GM21515 (cell line): Measurements from ENCODE around the gene REEP3.
A peak's percentile ranks its signal among the peaks of the same experiment; 100 is the strongest.
"Not testable (repeated sequence)": the region's sequence is repeated elsewhere in the genome, so short reads cannot be mapped to it uniquely, and the experiment has no call there.

Experiments used
- ATAC-seq: cut with Tn5 transposase; IDR thresholded peaks from one replicate; pipeline ENCODE4 v1.9.1; 2021; ENCODE audit not compliant: unreplicated experiment

The REEP3 gene, protein sequence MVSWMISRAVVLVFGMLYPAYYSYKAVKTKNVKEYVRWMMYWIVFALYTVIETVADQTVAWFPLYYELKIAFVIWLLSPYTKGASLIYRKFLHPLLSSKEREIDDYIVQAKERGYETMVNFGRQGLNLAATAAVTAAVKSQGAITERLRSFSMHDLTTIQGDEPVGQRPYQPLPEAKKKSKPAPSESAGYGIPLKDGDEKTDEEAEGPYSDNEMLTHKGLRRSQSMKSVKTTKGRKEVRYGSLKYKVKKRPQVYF

DNA sequence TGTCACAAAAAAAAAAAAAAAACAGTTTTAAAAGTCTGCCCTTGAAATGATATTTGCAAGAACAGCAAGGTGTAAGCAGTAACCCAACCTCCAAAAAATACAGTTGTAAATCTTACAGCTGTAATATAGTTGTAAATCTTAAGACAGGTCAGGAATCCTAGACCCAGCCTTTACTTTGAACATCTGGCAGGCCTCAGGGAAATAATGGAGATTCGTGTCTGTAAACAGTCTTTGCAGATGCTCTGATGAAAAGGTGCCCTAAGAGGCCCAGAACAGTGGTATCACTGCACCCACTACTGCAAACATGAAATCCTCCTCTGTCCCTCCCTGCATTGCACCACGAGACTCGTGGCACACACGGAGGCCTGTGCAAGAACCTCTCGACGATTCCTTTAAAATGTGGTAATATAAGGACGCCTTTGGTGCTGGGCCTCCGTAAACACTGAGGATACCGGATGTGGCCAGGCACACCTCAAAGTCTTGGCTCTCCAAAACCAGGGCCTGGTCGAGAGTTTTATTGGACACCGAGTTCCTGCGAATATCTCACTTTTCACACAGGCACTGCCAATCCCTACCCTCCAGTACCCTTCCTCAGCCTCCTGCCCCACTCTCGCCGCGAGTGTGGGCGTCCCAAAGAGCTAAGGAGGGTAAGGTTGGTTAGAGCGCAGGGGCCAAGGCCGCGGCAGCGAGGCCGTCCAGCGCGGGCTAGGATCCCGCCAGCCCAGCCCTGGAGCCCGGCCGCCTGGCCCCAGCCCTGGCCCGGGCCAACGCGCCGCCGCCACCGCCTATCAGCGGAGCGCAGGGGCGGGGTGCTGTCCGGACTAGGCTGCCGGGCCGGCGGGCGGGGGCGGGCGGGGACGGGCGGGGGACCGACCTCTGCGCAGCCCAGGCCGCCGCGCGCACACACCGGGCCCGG, at the start of gene REEP3:
Gene REEP3, plus strand, starts transcription at position 902 of the 916 bp plus-strand sequence. CDS start 145 bp downstream, outside the sequence.
- peak; percentile 69 for ATAC-seq

DNA sequence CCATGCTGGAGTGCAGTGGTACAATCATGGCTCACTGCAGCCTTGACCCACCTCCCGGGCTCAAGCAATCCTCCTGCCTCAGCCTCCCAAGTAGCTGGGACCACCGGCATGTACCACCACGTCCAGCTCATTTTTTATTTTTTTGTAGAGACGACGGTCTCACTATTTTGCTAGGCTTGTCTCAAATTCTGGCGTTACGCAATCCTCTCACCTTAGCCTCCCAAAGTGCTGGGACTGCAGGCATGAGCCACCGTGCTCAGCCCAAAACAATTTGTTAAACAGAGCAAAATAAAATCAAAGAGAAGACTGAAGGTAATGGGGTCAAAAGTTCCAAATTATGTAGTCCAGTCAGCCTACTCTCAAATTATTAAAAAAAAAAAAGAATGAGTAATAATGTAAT, 46.7 kb upstream of the REEP3 start:
- no peak for ATAC-seq

DNA sequence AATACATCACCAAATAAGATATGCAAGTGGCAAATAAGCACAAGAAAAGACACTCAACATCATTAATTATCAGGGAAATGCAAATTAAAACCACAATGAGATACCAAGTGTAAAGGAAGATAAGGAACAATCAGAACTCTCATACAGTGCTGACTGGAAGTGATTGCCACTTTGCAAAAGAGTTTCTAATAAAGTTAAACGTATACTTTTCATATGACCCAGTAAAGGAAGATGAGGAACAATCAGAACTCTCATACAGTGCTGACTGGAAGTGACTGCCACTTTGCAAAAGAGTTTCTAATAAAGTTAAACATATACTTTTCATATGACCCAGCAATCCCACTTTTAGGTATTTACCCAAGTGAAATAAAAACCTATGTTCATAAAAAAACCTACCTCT, 43.3 kb upstream of the REEP3 start:
- ATAC-seq = no peak

DNA sequence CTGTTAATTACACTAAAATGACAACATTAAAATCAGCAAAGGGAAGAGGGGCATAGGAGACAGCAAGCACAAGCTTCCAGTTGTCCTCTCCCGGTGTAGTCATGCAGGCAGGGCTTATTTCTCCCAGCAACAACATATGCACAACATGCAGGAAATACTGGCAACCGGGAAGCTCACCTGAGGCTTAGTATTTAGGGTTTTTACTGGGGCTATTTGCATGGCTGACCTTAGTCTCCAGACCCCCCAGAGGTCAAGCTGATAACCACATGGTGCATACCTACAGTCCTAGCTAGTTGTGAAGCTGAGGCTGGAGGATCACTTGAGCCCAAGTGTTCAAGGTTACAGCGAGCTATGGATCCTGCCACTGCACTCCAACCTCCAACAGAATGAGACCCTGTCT, 42.6 kb upstream of the REEP3 start:
- no peak for ATAC-seq

DNA sequence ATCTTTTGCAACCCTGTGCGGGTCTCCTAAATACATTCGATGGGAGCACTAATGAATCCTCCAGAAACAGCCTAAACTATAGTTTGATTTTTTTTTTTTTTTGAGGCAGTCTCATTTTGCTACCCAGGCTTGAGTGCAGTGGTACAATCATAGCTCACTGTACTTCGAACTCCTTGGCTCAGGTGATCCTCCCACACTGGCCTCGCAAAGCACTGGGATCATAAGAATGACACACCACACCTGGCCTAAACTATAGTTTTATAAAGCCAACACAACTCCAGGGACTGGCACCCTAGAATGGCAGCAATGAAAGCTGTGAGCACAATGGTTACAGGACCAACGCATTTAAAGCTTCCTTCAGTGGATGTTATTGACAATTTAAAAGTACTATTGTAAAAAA, 41.0 kb upstream of the REEP3 start:
- ATAC-seq = no peak

DNA sequence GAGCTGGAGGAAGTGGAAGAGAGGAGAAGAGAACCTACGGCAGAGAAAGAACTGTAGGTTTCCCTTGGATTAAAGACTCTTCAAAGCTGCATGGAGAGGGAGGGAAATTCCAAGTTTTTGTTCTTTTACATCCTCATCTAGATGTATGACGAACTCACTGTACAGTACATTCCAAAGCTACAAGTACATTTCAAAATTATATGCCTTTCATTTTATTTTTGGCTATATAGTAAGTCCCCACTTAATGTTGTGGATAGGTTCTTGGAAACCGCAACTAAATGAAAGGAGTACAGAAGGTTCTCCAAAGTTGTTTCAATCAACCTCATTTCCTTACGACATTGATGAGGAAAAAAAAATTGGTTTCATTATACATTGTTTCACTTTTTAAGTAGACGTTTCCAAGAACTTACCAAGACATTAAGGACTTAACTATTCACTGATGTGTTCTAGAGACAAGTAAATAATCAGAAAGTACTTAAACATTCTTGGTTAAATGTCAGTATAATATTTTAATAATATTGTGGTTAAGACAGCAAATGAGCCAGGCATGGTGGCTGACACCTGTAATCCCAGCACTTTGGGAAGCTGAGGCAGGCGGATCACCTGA, 39.3 kb upstream of the REEP3 start:
- ATAC-seq = no peak

DNA sequence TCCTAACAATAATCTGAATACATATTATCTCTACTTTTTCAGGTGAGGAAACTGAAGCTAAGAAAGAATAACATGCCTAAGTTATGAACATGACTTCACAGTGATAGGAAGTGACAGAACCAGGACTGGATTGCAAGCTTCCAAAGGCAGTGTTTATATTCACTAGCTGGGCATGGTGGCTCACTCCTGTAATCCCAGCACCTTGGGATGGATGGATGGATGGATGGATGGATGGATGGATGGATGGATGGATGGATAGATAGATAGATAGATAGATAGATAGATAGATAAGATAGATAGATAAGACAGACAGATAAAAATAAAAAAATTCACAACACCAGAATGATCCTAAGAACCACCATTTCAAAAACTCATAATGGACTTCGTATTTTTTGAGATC, 37.2 kb upstream of the REEP3 start:
- ATAC-seq = no peak

DNA sequence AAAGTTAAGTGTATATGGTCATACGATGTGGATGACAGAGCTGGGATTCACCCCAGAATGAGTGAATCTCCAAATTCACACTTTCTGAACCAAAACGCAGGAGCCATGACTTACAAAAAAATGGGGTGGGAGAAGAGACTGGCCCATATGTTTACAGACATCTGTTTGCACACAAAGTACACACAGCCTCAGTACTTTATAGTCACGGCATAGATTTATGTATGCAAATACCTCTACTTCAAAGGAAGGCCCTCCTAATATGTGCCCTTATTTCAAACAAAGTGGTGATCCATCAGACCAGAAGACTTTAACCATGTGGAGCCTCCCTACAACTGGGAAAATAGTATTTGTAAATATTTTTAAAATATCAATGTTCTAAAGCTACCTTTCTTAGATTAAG, 33.2 kb upstream of the REEP3 start:
- ATAC-seq = no peak

DNA sequence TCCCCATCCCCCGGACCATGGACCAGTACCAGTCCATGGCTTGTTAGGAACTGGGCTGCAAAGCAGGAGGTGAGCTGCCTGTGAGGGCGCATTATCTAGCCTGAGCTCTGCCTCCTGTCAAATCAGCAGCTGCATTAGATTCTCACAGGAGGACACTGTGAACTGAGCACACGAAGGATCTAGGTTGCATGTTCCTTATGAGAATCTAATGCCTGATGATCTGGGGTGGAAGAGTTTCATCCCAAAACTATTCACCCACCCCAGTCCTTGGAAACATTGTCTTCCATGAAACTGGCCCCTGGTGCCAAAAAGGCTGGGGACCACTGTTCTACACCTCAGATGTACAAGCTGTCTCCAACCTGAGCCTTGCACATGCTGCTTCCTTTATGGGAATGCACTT, 31.4 kb upstream of the REEP3 start:
- no peak for ATAC-seq

DNA sequence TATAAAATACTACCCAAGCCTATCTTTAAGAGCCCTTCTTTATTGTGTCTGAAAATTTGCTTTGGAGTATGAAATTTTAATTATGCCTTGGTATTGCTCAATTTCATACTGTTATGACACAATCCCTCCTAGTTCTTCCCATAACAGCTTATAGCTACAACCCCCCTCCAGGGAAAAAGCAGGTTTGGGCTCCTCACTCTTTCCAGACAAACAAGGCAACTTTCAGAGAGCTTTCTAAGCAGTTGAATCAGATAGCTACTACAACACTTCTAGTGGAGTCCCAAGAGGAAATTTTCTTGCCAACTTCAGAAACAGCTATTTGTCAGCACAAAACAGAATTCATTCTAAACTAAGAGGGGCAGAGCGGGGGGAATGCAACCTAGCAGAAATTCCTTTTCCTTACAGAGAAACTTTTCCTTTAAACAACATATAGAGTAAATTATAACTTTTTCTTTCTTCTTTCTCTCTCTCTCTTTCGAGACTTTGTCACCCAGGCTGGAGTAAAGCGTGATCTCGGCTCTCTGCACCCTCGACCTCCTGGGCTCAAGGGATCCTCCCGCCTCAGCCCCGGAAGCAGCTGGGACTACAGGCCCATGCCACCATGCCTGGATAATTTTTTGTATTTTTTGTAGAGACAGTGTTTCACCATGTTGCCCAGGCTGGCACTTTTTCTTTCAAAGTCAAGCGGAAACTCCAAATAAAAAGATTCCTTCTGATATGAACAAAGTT, 29.4 kb upstream of the REEP3 start:
- no peak for ATAC-seq

DNA sequence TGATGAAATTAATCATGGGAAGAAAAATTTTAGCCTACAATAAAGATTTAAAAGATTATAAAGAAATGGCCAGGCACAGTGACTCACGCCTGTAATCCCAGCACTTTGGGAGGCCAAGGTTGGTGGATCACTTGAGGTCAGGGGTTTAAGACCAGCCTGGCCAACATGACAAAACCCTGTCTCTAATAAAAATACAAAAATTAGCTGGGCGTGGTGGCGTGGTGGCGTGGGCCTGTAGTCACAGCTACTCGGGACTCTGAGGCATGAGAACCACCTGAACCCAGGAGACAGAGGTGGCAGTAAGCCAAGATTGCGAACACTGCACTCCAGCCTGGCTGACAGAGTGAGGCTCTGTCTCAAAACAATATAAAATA, 28.9 kb upstream of the REEP3 start:
- not testable (repeated sequence) for ATAC-seq

DNA sequence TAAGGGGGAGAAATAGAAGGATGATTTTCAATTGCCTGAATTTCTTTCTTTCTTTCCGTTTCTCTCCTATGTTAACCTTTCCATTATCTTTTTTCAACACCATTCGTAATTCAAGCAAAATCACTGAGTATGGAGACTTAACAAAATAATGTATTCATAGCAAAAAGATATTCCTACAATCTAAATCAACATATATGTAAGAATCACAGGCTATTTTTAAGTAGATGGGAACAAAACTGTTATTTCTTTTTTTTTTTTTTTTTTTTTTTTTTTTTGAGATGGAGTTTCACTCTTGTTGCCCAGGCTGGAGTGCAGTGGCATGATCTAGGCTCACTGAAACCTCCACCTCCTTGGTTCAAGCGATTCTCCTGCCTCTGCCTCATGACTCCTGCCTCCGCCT, 28.2 kb upstream of the REEP3 start:
- ATAC-seq = no peak

DNA sequence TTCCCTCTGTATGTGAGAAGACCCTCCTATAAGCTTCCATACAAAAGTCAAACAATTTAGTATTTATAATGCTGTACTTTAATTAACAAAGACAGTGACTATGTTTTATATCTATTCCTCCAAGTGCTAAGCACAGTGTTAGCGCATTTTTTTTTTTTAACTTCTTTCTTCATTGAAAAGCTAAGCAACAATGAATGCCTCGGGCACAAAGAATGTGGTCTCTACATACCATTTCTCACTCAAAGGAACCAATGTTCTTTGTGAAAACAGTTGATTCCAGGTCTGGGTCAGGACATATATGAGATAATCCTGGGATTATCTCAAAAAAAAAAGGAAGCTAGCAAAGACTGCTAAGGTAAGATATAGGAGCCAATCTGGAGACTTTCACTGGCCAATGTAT, 26.2 kb upstream of the REEP3 start:
- ATAC-seq = no peak

DNA sequence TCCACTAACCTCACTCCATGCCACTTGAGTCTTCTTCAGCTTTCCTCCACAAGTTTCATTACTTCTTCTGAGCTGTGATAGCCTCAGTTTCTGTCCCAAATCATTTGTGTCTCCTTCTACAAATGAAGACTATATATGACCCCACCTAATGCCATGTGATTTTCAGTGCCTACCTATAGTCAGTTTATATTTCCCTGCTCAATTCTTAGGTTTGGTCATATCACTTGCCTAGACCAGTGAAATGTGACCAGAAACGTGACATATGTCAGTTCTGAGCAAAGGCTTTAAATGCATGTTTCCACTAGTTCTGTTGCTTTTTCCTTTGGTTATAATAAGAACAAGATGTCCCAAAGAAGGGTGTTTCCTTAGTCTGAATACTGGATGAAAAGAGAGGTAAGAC, 24.6 kb upstream of the REEP3 start:
- ATAC-seq = no peak

DNA sequence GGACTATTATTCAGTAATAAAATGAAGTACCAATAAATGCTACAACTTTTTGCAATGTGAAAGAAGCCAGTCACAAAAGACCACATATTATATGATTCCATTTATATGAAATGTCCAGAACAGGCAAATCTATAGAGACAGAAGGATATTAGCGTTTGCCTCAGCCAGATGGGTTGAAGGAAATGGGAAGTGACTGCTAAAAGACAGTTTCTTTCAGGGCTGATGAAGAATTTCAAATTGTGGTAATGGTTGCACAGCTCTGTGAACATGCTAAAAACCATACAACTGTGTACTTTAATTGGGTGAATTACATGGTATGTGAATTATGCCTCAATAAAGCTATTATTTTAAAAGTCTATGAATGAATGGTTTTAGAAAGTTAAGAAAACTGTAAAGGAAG, 23.9 kb upstream of the REEP3 start:
- no peak for ATAC-seq

DNA sequence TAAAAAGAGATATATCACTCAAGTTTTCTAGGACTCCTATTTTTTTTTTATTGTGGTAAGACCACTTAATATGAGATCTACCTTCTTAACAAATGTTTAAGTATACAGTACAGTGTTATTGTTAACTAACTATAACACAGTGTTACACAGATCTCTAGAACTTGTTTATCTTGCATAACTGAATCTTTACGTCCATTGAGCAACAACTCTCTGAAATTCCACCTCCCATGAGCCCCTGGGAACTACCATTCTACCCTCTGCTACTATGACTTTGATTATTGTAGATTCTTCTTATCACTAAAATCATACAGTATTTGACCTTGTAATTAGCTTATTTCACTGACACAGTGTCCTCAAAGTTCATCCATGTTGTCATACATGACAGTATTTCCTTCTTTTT, 22.5 kb upstream of the REEP3 start:
- ATAC-seq = no peak

DNA sequence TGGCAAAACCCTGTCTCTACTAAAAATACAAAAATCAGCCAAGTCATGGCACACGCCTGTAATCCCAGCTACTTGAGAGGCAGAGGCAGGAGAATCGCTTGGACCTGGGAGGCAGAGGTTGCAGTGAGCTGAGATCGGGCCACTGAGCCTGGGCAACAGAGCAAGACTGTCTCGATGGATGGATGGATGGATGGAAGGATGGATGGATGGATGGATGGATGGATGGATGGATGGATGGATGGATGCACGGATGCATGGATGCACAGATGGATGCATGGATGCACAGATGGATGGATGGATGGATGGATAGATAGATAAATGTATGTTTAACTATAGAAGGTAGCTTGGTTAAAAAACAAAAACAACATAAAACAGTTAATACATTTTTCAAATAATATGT, 20.6 kb upstream of the REEP3 start:
- not testable (repeated sequence) for ATAC-seq

DNA sequence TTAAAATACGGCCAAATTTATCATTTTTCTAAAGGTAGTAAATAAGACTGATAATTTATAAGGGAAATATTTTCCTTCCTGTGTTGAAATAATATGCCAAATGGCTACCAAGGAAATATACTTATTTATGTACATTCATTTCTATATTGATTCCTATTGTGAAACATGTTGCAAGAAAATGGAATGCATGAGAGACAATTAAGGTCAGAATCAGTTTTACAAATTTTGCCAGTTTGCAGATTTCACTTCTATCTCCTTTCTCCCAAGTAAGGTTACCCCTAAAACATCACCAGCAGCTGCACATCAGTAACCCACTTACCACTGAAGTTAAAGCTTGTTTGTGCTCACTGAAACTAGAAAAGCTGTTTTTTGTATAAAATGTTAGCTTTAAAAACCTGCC, 19.2 kb upstream of the REEP3 start:
- no peak for ATAC-seq

DNA sequence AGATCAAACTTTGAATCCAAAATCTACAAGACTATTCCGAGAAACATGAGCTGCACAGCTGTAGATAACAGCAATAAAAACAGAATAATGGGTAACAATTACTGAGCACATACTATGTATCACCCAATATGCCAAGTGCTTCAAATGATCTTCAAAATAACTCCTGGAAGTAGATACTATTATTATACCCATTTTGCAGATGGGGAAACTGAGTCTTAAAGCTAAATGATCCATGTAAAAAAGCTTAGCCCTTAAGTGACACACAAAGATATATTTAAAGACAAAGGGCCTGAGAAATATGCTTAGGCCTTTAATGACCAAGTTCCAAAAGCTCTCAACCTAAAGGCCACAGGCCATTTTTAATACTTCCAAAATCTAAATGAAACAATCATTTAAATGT, 18.4 kb upstream of the REEP3 start:
- no peak for ATAC-seq

DNA sequence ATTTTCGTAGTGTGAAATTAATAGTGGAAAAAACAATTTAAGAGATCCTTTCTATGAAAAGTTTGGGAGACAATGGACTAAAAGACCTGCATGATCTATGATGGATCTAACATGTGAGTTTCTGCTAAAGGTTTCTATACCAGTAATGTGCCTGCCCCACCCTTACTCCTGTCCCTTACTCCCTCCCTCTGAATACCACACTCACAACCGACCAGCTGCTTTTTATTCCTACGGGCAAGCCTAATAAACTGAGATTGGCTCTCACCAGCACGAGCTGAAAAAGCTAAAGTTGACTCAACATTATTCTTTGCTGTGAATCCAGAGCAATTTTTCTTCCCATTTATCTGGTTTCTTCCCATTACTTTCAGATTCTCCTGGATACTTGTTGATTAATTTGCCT, 17.8 kb upstream of the REEP3 start:
- no peak for ATAC-seq

DNA sequence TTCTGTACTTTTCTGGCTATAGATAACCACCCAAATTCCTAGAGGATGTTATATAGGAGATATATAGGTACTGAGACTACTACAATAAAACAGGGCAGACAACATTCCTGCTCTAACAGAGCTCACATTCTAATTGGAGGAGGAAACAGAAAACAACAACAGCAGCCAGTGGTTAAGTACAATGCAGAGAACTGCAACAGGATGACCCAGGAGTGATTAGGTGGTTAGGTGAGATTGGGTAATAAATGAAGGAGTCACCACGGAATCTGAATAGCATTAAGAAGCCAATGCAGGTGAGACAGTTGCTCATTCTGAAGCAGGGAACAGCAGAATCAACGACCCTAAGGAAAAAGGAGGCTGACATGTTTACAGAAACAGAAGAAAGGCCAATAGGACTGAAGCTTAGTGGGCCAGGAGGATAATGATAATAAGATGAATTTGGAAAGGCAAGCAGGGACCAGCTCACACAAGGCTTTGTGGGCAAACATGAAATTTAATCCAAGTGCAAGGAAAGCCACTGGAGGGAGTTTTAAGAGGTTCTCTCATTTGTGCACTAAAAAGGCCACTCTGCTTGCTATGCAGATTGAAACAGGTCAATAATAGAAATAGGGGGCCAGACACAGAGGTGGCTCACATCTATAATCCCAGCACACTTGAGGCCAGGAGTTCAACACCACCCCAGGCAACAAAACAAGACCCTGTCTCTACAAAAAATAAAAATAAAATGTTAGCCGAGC, 16.9 kb upstream of the REEP3 start:
- no peak for ATAC-seq
